GM19468 (cell line): ENCODE measurements around the gene GPM6B.

Source experiments
- ATAC-seq: cut with Tn5 transposase; IDR thresholded peaks from one replicate; pipeline ENCODE4 v1.9.1; 2021; ENCODE audit warnings: mild to moderate bottlenecking, moderate library complexity, moderate number of reproducible peaks; ENCODE audit not compliant: unreplicated experiment; ENCODE audit errors: extremely low read depth

The GPM6B gene

DNA sequence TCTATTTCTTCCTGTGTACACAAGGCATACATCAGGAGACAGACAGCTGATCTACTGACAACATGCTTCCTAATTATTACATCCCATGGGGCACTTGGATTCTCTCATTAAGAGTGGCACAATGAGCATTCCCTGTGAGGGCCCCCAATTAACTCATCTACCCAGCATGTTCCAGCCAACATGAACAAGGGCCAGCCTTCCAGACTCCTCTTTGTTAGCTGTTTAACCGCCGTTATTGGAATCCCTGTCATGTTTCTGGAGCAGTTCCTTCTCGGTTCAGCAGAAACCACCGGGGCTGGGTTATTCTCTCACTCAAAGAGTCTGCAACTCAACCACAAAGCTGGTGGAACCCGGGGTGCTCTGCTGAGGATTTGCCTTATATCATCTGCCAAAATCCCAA lies 9.9 kb upstream of the GPM6B start:
- ATAC-seq: no peak

DNA sequence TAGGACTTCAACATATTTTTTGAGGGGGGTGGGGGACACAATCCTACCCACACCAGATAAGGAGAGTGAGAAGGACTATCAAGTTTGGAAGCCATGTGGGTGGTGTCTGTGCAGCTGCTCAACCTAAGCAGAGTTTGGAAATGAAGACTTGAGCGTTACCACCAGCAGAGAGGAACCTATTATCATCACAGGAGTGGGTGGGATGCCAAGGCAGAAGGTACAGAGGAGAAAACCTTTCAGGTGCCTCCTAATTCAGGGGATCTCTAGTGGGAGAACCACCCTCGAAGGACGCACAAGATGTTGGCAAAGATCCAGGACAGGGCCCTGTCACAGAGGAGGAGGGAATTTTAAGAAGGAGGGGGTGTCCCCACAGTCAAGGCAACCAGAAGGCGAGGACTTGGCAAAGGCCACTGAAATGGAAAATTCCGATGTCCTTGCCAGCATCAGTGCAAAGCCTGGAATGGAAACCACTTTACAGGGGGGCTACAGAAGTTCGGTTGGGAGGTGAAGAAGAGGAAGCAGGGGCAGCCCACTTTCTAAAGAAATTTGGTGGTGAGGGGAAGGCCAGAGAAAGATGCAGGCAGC lies 8.4 kb upstream of the GPM6B start:
- ATAC-seq: no peak

DNA sequence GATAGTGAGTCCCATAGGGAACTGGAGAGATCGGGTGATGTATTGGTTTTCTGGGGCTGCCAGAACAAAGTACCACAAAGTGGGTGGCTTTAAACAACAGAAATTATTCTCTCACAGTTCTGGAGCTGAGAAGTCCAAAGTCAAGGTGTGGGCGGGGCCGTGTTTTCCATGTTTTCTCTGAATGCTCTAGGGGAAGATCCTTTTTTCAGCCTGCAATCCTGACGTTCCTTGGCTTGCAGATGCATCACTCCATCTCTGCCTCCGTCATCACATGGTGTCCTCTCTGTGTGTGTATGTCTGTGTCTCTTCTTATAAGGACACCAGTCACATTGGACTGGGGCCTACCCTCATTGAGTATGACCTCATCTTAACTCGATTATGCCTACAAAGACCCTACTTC lies 7.9 kb upstream of the GPM6B start:
- ATAC-seq: no peak

DNA sequence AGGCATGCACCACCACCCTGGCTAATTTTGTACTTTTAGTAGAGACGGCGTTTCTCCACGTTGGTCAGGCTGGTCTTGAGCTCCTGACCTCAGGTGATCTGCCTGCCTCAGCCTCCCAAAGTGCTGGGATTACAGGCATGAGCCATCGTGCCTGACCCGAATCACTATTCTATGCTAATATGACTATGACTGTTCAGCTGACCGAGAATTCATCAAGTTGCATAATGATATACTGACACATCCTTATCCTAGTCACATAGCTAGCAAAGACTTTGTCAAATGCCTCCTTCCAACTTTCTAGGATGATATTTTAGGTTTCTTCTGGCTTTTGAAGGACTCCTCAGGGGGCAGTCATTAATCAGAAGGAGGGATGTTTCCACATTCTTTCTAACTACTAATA lies 4.8 kb upstream of the GPM6B start:
- no peak for ATAC-seq

DNA sequence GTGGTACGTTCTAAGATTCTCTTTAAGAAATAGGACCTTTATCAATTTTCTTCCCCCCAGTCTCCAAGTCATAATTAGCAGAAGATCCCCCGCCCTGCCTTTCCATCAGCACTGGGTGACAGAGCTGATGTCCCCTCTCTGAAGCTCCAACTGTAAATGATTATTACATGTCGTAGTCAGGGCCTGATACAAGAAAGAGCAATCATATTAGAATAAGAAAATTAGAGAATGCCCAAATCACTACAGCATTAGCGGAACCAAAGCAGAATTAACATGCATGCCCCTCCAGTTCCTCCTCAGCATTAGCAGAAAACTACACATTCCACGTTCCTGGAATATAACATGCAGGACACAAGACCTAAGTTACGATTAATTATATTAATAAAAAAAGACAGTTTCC lies 717 bp downstream of the GPM6B start:
- ATAC-seq: no peak

DNA sequence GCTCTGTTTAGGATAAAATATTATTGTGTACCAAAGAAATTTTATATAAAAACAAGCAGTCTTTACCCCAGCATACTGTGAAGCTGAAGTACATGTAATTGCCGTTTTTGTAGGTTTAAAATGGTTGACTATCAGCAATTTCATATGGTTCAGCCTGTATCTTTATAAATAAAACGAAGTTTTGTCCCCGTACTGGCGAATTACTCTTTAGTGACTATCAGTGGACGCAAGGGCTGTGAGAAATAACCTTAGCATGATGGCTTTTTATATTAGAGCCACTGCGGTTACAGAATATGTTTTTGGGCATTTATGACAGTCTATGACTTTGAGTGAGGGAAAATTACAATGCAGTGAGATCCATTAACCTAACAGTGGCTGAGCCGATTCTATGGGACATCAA lies 1.2 kb downstream of the GPM6B start:
- no peak for ATAC-seq

DNA sequence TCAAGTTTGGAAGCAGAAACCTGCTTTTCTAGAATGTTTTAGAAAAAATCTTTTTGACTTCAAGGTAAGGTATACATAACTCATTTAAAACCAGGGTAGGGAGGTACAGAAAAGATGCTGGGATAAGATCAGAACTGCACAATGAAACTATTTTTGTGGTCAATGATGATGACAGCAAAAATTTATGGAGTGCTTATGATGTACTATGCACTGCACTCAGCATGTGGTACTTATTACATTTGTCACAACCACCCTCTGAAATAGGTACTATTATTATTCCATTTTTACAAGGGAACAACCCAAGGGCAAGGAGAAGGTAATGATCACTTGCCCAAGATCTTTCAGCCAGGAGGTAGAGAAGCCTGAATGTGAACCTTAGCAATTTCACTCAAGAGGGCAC lies 8.0 kb downstream of the GPM6B start:
- ATAC-seq: no peak

DNA sequence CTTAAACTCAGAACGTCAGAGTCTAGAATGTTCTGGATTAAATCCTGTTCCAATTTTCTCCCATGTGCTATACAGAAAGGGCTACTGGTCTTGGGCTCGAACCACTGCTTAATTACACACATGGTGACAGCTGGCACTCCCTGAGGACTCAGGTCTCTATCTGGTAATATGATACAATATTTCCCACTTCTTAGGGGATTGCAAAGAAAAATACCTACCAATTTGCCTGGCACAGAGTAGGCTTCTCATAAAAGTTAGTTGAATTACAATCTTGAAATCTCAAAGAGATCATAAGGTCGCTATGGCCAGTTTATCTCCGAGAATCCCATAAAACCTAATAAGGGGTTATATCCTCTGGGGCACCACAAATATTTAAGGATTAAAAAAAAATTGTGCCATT lies 8.6 kb downstream of the GPM6B start:
- ATAC-seq: no peak

DNA sequence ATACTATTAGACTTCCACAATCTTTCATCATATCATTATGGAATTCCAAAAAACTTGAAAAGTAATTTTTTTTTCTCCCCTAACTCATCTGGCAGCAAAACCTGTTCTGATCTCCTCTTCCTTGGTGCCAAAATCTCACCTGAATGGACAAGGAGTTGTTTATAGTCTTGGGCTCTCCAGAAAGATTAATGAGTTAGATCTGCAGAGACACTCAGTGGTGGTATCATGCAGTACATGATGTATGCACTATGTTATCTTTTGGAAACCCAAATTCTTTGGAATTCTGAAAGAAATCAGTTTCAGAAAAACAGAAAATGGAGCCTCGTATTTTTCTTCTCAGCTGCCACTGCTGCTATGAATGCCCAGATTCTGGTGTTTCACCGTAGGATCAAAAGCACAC lies 11.7 kb downstream of the GPM6B start:
- no peak for ATAC-seq

DNA sequence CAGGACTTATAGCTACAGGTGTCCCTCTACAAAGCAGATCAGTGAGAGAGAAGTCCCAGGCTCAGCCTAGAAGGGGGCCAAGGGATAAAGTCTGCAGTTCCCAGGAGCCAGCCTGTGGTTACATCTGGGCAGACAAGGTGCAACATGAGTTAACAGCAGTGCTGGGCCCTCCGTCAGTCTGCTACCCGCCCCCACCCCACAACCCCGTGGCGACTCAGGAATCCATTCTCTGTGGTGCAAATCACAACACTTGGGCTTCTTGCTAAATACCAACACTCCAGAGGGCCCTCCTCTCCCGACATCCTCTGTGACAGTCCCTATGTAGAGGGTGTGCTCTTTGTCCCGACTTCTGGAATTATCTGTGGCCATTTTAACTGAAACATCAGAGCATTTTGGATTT lies 13.8 kb downstream of the GPM6B start:
- no peak for ATAC-seq

DNA sequence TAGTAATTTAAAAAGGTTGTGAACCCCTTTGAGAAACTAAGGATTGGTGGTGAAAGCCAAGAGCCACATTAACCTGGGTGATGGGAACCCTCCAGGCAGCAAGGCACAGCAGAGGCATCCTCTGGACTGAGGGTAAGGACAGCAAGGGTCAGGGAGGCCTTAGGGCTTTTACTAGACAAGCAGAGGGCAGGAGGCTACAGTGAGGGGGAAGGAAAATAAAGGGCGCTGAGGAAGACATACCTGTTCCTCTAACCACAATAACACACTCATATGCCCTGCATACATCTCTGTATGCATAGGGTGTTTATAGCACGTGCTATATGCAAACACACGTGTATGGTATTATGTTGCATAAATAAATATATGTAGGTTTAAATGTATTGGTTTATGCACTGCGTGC lies 18.7 kb downstream of the GPM6B start:
- ATAC-seq: no peak

DNA sequence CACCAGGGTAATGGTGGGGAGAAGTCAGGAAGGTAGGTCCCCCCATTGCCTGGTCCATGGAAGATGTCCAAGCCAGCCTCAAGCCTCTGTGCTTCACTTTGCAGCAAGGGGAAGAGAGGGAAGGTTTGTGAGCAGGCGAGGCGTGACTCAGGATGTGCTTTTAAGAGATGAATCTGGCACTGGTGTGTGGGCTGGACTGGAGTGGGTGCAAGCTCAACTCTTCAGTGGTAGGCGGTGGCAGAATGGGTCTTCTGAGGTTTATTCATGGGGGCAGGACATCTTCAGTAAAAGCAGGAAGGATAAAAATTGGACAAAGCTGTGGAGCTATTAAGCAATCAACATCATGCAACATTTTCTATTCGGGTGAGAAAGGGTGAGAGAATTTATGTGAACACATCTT lies 19.4 kb downstream of the GPM6B start:
- ATAC-seq: no peak

DNA sequence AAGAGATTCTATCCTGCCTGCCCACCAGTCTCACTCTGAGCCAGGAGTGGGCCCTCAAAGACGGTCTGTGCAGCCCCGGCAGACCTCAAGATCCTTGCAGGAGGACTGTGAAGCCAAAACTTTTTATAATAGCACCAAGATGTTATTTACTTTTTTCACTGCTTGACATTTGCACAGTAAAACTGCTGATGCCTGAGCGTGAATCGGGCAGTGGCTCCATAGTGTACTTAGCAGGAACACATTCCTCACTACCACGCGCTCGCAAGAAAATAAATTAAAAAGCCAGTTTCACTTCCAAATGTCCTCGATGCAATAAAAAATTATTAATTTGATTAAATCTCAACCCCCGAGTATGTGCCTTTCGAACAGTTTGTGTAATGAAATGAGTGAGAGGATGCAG lies 22.5 kb downstream of the GPM6B start:
- ATAC-seq: no peak

DNA sequence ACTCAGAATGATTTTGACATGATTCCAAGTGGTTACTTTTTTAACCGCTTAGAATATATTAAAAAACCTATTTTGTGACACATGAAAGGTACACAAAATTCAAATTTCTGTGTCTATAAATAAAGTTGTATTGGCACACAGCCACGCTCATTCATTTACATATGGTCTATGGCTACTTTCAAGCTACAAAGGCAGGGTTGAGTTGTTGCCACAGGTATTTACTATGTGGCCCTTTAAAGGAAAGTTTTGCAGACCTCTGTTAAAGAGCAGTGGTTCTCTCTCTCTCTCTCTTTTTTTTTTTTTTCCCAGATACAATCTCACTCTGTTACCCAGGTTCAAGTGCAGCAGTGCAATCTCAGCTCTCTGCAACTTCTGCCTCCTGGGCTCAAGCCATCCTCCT lies 23.0 kb downstream of the GPM6B start:
- no peak for ATAC-seq

DNA sequence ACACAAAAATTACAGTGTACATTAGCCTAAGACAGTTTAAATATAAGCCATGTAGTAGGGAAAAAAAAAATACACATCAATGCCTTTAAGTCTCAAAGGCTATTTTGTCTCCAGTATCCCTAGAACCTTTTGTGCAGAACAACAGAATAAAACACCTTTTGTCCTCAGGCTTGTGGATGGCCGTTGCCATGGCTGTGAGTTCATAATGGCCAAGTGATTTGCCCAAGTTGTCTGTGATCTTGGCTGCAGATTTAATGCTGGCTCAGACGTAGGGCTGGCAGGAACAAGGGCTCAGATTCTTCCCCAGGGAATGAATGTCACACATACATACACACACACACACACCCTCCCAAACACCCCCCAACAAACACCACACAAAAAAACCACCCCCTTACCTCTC lies 25.3 kb downstream of the GPM6B start:
- no peak for ATAC-seq

DNA sequence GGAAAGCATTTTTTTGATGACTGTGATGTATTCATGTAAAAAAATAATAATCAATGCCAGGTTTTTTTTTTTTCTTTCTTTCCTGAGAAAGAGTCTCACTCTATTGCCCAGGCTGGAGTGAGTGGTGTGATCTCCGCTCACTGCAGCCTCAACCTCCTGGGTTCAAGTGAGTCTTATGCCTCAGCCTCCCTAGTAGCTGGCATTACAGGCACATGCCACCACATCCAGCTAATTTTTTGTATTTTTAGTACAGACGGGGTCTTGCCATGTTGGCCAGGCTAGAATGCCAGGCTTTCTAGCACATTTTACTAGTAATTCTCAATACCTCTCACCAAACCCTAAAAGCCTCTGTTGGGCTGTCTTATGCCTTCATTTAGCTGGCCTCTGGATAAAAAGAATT lies 25.7 kb downstream of the GPM6B start:
- ATAC-seq: no peak

DNA sequence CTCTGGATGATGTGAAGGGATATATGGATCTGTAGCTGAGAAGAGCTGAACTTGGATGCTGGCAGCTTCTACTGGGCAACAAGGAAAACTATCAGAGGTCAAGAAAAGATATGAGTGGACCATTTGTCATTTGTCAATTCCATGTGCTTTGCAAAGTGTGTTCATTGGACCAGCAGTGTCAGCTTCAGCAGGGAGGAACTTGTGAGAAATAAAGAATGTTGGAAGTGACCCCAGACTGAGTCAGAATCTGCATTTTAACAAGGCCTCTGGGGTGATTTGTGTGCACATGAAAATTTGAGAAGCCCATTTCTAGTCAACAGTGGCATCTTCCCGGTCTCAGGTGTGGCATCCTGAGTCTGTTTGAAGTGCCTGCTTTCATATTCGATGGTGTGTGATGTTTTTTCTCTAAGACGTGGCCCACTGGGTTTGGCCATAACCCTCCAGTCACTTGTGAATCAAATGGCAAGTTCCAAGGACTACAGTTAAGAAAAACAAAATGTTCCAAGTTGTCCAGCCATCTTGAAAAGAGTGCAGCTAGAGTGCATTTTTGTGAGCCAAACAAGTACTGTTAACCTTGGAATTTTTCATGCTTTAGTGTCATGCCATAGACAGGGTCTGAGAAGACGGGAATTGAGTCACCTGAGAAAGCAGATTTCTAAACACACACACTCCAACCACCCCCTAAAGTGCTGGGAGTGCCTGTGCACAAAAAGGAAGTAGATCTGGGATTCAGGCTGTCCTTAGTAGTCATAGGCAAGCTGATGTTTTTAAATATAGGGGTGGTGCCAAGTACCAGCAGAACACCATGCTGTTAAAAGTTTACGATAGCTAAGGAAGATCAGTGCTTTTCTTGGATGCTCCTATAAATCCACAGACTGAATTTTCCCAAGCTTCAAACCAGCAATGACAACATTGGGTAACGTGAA lies 26.4 kb downstream of the GPM6B start:
- ATAC-seq: no peak

DNA sequence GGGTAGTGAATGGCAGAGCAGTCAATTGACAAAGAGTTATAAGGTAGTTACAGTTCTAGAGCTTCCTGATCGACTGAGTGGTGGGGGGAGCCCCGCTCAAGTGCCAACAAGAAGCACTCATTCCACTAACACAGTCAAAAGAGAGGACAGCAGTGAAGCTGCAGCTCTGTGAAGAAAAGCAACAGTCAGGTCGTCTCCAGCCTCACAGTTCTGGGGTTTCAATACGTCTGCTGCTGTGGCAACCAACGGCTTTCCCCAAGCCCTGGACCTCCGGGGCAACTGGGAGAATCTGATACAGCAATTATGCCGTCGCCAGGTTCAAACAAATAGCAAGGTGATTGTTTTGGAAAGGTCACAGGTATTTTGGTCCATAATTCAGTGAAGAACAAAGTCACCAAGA lies 30.8 kb downstream of the GPM6B start:
- ATAC-seq: no peak

DNA sequence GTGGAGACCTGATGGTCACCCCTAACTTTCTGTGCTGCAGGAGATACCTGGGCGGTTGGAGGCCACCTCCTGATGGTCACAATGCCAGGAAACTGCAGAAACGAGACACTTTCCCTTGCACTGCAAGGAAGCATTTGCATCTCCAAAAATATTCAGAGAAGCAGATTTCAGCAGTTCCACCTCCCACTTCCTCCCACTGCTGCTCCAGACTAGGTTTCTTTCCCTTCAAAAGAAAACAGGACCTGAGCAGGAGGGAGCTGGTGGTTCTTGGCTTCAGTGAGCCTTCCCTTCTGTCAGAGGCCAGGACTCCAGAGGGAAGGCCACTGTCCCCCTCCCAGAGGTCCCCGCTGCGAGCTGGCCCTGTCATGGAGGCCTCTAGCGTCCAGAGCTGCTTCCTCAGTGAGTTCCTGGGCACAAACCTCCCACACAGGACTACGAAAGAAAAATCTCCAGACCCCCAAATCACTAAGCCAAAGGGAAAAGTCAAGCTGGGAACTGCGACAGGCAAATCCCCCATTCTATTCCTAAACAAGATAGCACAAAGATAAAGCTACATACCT lies 35.9 kb downstream of the GPM6B start:
- ATAC-seq: no peak

DNA sequence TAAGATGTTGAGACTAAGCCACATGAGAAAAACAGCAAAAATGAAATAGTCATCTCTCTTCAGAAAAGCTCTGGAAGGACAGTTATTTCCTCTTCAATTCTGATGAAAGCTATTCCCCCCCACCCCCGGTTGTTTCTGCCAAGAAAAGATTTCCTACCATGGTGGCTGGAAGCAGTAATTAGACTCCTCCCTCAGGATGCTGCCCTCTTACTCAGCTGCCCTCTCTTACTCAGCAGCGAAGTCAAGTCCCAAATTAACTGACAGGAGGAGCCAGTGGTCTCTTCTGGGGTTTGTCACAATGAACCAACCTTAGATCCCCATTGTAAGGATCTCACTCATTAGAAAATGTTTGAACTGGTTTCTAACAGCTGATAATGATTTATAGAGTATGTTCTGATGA lies 38.0 kb downstream of the GPM6B start:
- ATAC-seq: no peak

DNA sequence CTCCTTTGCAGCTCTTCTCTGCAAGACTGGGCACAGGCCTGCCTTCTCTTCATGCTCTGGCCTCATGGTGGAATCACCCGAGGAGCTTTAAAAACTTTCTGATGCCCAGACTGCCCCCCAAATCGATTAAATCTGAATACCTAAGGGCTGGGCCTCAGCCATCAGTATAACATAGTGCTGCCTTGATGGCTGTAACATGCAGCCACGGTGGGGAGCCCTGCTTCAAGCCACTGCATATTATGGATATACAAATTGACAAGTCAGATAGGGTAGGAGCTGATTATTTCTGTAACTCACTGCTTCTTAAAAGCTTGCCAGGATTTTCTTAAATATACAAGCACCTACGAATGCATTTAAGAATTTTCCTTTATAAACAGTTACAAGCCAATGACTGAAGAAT lies 40.5 kb downstream of the GPM6B start:
- no peak for ATAC-seq

DNA sequence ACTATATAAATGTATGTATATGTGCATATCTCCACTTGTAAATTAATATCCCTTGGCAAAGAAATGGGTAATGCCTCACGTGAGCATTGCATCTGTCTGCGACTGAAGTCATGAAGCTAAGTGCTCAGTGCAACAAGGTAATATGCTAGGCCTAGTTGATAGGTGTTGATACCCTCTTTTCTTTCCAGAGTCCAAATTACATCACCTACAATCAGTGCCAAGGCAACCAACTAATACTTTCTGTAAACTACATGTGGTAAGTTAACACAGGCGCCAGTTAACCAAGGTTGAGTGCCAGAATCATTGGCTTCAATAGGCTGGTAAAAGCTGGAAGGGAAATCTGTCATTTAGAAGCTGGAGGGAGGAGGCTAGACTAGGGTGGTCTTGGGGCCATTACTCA lies 41.1 kb downstream of the GPM6B start:
- no peak for ATAC-seq
